Measurements from ENCODE around the gene OR13C8. TPM values are rescaled to one million over a fixed set of nuclear protein-coding genes. Genes with fewer than 3 reads are reported as not detected.

The OR13C8 gene
- total RNA-seq, 4 donors from 2014 or later: not detected

- no peak for DNase-seq
- intact Hi-C loops (cut with DNase I; ENCODE audit: low total_unique reads) (no loop called here), in situ Hi-C loops (cut with MboI; ENCODE audit: low sequenced_read_pairs in 4 of 4) (no loop called here)
- H3K27me3 ChIP-seq: no peaks in the 10 kb centered on the region
- no peaks in the 10 kb centered on the region for H3K4me1 ChIP-seq
- H3K36me3 ChIP-seq: no peaks in the 10 kb centered on the region
- no peak overlapping the region for H3K4me3 ChIP-seq
- H3K27ac ChIP-seq: no peak overlapping the region
- no peaks in the 10 kb centered on the region for H3K9me3 ChIP-seq
- no peak for ATAC-seq
- no peak for TF ChIP-seq CTCF (IDR thresholded peaks at IDR 0.05 in 4 of 5, conservative IDR thresholded peaks at IDR 0.05 in 1 of 5)
- TF ChIP-seq POLR2A (IDR thresholded peaks at IDR 0.05): no peak
Measured at GRCh38 chr9:104572612-104573011, 3.6 kb downstream of the OR13C8 start.

DNA sequence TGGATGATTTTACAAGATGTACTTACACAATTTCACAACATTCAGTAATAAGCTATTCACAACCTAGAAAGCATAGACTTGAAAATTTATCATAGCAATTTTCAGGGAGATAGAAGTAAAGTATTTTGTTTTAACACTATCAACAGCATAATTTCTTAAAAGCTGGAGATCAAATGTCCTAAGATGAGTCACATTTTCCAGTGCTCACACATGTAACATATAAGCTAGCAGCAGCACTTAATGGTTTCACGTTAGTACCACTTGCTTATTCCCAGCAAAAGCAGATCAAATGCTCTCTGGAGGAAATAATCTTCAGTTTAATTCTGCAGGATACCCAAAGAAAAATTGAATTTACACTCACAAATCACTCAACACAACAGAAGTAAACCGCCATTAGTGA is 6.5 kb downstream of the OR13C8 start:
- in situ Hi-C loops (cut with MboI; ENCODE audit: low sequenced_read_pairs in 4 of 4): no loop called here
- no peak for DNase-seq
- no peak overlapping the region for H3K27ac ChIP-seq
- H3K27me3 ChIP-seq: no peaks in the 10 kb centered on the region
- intact Hi-C loops (cut with DNase I; ENCODE audit: low total_unique reads): no loop called here
- no peaks in the 10 kb centered on the region for H3K4me1 ChIP-seq
- H3K36me3 ChIP-seq: no peaks in the 10 kb centered on the region
- TF ChIP-seq POLR2A (IDR thresholded peaks at IDR 0.05): no peak
- TF ChIP-seq CTCF (IDR thresholded peaks at IDR 0.05 in 4 of 5, conservative IDR thresholded peaks at IDR 0.05 in 1 of 5): no peak
- no peak for ATAC-seq
- no peak overlapping the region for H3K4me3 ChIP-seq
- H3K9me3 ChIP-seq: no peaks in the 10 kb centered on the region

GRCh38 chr9:104577263-104577662 is 8.3 kb downstream of the OR13C8 start:
- ATAC-seq (no peak), DNase-seq (no peak)
- in situ Hi-C loops (cut with MboI; ENCODE audit: low sequenced_read_pairs in 4 of 4) (no loop called here), intact Hi-C loops (cut with DNase I; ENCODE audit: low total_unique reads) (no loop called here)
- no peaks in the 10 kb centered on the region for H3K36me3 ChIP-seq
- no peaks in the 10 kb centered on the region for H3K9me3 ChIP-seq
- H3K27me3 ChIP-seq: no peaks in the 10 kb centered on the region
- H3K27ac ChIP-seq: no peak overlapping the region
- H3K4me3 ChIP-seq: no peak overlapping the region
- no peaks in the 10 kb centered on the region for H3K4me1 ChIP-seq
- TF ChIP-seq POLR2A (IDR thresholded peaks at IDR 0.05) (no peak), CTCF (IDR thresholded peaks at IDR 0.05 in 4 of 5, conservative IDR thresholded peaks at IDR 0.05 in 1 of 5) (no peak)

GRCh38 chr9:104580562-104580961 is 11.6 kb downstream of the OR13C8 start:
- TF ChIP-seq POLR2A (IDR thresholded peaks at IDR 0.05) (no peak), CTCF (IDR thresholded peaks at IDR 0.05 in 4 of 5, conservative IDR thresholded peaks at IDR 0.05 in 1 of 5) (no peak)
- no peaks in the 10 kb centered on the region for H3K27me3 ChIP-seq
- H3K4me1 ChIP-seq: no peaks in the 10 kb centered on the region
- ATAC-seq: no peak
- no peak for DNase-seq
- intact Hi-C loops (cut with DNase I; ENCODE audit: low total_unique reads) (no loop called here), in situ Hi-C loops (cut with MboI; ENCODE audit: low sequenced_read_pairs in 4 of 4) (no loop called here)
- no peaks in the 10 kb centered on the region for H3K36me3 ChIP-seq
- no peak overlapping the region for H3K27ac ChIP-seq
- no peaks in the 10 kb centered on the region for H3K9me3 ChIP-seq
- no peak overlapping the region for H3K4me3 ChIP-seq

DNA sequence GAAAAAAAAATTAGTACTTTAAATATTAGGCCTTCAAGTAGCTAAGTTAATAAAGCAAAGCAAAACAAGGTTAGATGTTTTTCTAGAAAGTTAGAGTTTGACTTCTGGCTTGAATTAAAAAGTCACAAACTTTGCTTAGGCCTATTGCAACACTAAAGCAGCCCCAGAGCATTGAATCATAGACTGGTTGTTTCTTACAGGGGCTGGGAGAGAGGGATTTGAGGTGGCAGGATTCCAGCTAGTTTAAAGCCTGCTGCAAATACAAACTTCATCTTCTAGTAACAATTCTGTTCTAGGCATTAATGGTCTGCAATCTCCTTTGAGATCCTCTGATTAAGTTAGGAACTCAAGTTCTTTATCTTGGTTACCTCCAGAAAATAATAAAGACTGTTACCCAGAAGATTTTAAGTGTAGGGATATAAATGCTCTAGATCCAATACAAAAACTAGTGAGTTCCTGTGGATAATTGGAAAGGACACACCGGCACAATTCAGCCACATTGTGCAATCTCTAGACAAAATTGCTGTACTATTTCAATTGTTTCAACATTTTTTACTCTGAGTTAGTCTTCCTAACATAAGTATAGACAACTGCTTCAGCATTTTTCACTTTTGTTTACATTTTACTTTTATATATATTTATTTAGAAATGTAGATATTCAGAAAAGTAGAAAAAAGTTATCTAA is 17.7 kb downstream of the OR13C8 start:
- H3K27me3 ChIP-seq: no peaks in the 10 kb centered on the region
- no peak overlapping the region for H3K27ac ChIP-seq
- no peaks in the 10 kb centered on the region for H3K4me1 ChIP-seq
- intact Hi-C loops (cut with DNase I; ENCODE audit: low total_unique reads) (no loop called here), in situ Hi-C loops (cut with MboI; ENCODE audit: low sequenced_read_pairs in 4 of 4) (no loop called here)
- ATAC-seq: no peak
- H3K9me3 ChIP-seq: no peaks in the 10 kb centered on the region
- DNase-seq: no peak
- H3K36me3 ChIP-seq: no peaks in the 10 kb centered on the region
- H3K4me3 ChIP-seq: no peak overlapping the region
- TF ChIP-seq CTCF (IDR thresholded peaks at IDR 0.05 in 4 of 5, conservative IDR thresholded peaks at IDR 0.05 in 1 of 5) (no peak), POLR2A (IDR thresholded peaks at IDR 0.05) (no peak)
